HL-60 (cell line): ENCODE results near the gene MEF2C.

Experiments used
- CTCF ChIP-seq: IDR thresholded peaks from one replicate; pipeline ENCODE4 v1.5.1; 2011; ENCODE audit warnings: low read length, control low read depth, inconsistent platforms; ENCODE audit not compliant: insufficient read depth
- POLR2AphosphoS5 ChIP-seq: IDR thresholded peaks from 2 replicates; pipeline ENCODE4 v1.6.1; 2012; ENCODE audit warnings: low read depth
- REST ChIP-seq: IDR thresholded peaks from 2 replicates; pipeline ENCODE4 v1.6.1; 2012; ENCODE audit warnings: low read depth; ENCODE audit not compliant: insufficient replicate concordance

- TF ChIP-seq CTCF = no peak
- TF ChIP-seq REST = no peak
- no peak for TF ChIP-seq POLR2AphosphoS5
Measured at GRCh38 chr5:88877826-88878225, 5.2 kb downstream of the MEF2C start.
